ENCODE measurements around the gene EDNRA. TPM values are rescaled to one million over a fixed set of nuclear protein-coding genes. Genes with fewer than 3 reads are reported as not detected.

The EDNRA gene
- total RNA-seq, 2 donors from 2014 or later = not detected

GRCh38 chr4:147533331-147533730 lies 52.4 kb downstream of the EDNRA start:
- no peak for ATAC-seq
- H3K27me3 Mint-ChIP-seq = peaks cover 20 to 34% of the 10 kb centered on the region in 2 donors
- no peaks in the 10 kb centered on the region for H3K4me1 Mint-ChIP-seq (ENCODE audit: low read depth in 2 of 2)
- H3K9me3 Mint-ChIP-seq = no peaks in the 10 kb centered on the region
- no peak overlapping the region for H3K4me3 Mint-ChIP-seq
- no peak overlapping the region for H3K27ac Mint-ChIP-seq
- no peak for DNase-seq (ENCODE audit: low spot score)
- no peaks in the 10 kb centered on the region for H3K36me3 Mint-ChIP-seq

GRCh38 chr4:147535124-147535523 lies 54.2 kb downstream of the EDNRA start:
- no peak for DNase-seq (ENCODE audit: low spot score)
- H3K4me1 Mint-ChIP-seq (ENCODE audit: low read depth in 2 of 2) = no peaks in the 10 kb centered on the region
- H3K9me3 Mint-ChIP-seq = no peaks in the 10 kb centered on the region
- no peak overlapping the region for H3K4me3 Mint-ChIP-seq
- ATAC-seq = no peak
- no peak overlapping the region for H3K27ac Mint-ChIP-seq
- H3K27me3 Mint-ChIP-seq = peaks cover 22 to 40% of the 10 kb centered on the region in 2 donors
- no peaks in the 10 kb centered on the region for H3K36me3 Mint-ChIP-seq

GRCh38 chr4:147538711-147539110 lies 57.8 kb downstream of the EDNRA start:
- H3K9me3 Mint-ChIP-seq = no peaks in the 10 kb centered on the region

GRCh38 chr4:147539959-147540358 lies 59.1 kb downstream of the EDNRA start:
- no peak overlapping the region for H3K27ac Mint-ChIP-seq
- no peak for DNase-seq (ENCODE audit: low spot score)
- H3K9me3 Mint-ChIP-seq = no peaks in the 10 kb centered on the region
- ATAC-seq = no peak
- no peaks in the 10 kb centered on the region for H3K36me3 Mint-ChIP-seq
- H3K4me1 Mint-ChIP-seq (ENCODE audit: low read depth in 2 of 2) = no peaks in the 10 kb centered on the region
- H3K4me3 Mint-ChIP-seq = no peak overlapping the region
- peaks cover 14 to 29% of the 10 kb centered on the region in 2 donors for H3K27me3 Mint-ChIP-seq

More at GRCh38 chr4:147538711-147539110, 57.8 kb downstream of the EDNRA start:
- no peak overlapping the region for H3K27ac Mint-ChIP-seq
- ATAC-seq = no peak
- no peak for DNase-seq (ENCODE audit: low spot score)
- no peaks in the 10 kb centered on the region for H3K4me1 Mint-ChIP-seq (ENCODE audit: low read depth in 2 of 2)
- peaks cover 18 to 34% of the 10 kb centered on the region in 2 donors for H3K27me3 Mint-ChIP-seq
- no peaks in the 10 kb centered on the region for H3K36me3 Mint-ChIP-seq
- H3K4me3 Mint-ChIP-seq = no peak overlapping the region

GRCh38 chr4:147542229-147542990 lies 61.5 kb downstream of the EDNRA start:
- H3K9me3 Mint-ChIP-seq = no peaks in the 10 kb centered on the region
- H3K27me3 Mint-ChIP-seq = peaks cover 21 to 28% of the 10 kb centered on the region in 2 donors
- no peaks in the 10 kb centered on the region for H3K36me3 Mint-ChIP-seq
- DNase-seq (ENCODE audit: low spot score) (no peak), ATAC-seq (no peak)
- no peak overlapping the region for H3K4me3 Mint-ChIP-seq
- no peaks in the 10 kb centered on the region for H3K4me1 Mint-ChIP-seq (ENCODE audit: low read depth in 2 of 2)
- no peak overlapping the region for H3K27ac Mint-ChIP-seq

- Mint-ChIP-seq H3K36me3 (no peaks in the 10 kb centered on the region), H3K4me3 (no peak overlapping the region), H3K4me1 (ENCODE audit: low read depth in 2 of 2) (no peaks in the 10 kb centered on the region), H3K27ac (no peak overlapping the region), H3K9me3 (no peaks in the 10 kb centered on the region), H3K27me3 (peaks cover 21 to 28% of the 10 kb centered on the region in 2 donors)
- DNase-seq (ENCODE audit: low spot score) (no peak), ATAC-seq (no peak)
Observed at GRCh38 chr4:147543034-147543433, 62.1 kb downstream of the EDNRA start.

- Mint-ChIP-seq H3K27ac (no peak overlapping the region), H3K27me3 (peaks cover 12 to 22% of the 10 kb centered on the region in 2 donors), H3K4me1 (ENCODE audit: low read depth in 2 of 2) (peaks cover 6 to 10% of the 10 kb centered on the region in 2 donors), H3K4me3 (no peak overlapping the region), H3K9me3 (no peaks in the 10 kb centered on the region), H3K36me3 (no peaks in the 10 kb centered on the region)
- no peak for ATAC-seq
- no peak for DNase-seq (ENCODE audit: low spot score)
Observed at GRCh38 chr4:147546349-147546748, 65.5 kb downstream of the EDNRA start.

GRCh38 chr4:147547314-147548056 lies 66.6 kb downstream of the EDNRA start:
- Mint-ChIP-seq H3K9me3 (no peaks in the 10 kb centered on the region), H3K4me3 (no peak overlapping the region)
- ATAC-seq = peak in 1 of 2 donors; percentile 62

GRCh38 chr4:147548256-147548655 lies 67.4 kb downstream of the EDNRA start:
- H3K27ac Mint-ChIP-seq = no peak overlapping the region
- H3K4me1 Mint-ChIP-seq (ENCODE audit: low read depth in 2 of 2) = peaks cover 6 to 10% of the 10 kb centered on the region in 2 donors

More at GRCh38 chr4:147547314-147548056, 66.6 kb downstream of the EDNRA start:
- Mint-ChIP-seq H3K36me3 (no peaks in the 10 kb centered on the region), H3K27me3 (peaks cover 12 to 21% of the 10 kb centered on the region in 2 donors), H3K27ac (no peak overlapping the region), H3K4me1 (ENCODE audit: low read depth in 2 of 2) (peaks cover 6 to 10% of the 10 kb centered on the region in 2 donors)
- DNase-seq (ENCODE audit: low spot score) = no peak

GRCh38 chr4:147550626-147551246 lies 69.8 kb downstream of the EDNRA start:
- Mint-ChIP-seq H3K27me3 (peaks cover 13 to 14% of the 10 kb centered on the region in 2 donors), H3K36me3 (no peaks in the 10 kb centered on the region), H3K4me3 (peak overlapping the region; percentile 25), H3K4me1 (ENCODE audit: low read depth in 2 of 2) (peaks cover 6 to 10% of the 10 kb centered on the region in 2 donors), H3K9me3 (no peaks in the 10 kb centered on the region), H3K27ac (no peak overlapping the region)
- DNase-seq (ENCODE audit: low spot score) (no peak), ATAC-seq (peak in 1 of 2 donors; percentile 67)

More at GRCh38 chr4:147548256-147548655, 67.4 kb downstream of the EDNRA start:
- Mint-ChIP-seq H3K4me3 (no peak overlapping the region), H3K27me3 (peaks cover 12 to 19% of the 10 kb centered on the region in 2 donors), H3K36me3 (no peaks in the 10 kb centered on the region), H3K9me3 (no peaks in the 10 kb centered on the region)
- no peak for ATAC-seq
- no peak for DNase-seq (ENCODE audit: low spot score)

GRCh38 chr4:147560625-147561024 lies 79.7 kb downstream of the EDNRA start:
- no peak overlapping the region for H3K4me3 Mint-ChIP-seq
- DNase-seq (ENCODE audit: low spot score) = no peak
- no peaks in the 10 kb centered on the region for H3K36me3 Mint-ChIP-seq
- ATAC-seq = no peak
- H3K27ac Mint-ChIP-seq = no peak overlapping the region
- no peaks in the 10 kb centered on the region for H3K4me1 Mint-ChIP-seq (ENCODE audit: low read depth in 2 of 2)
- H3K9me3 Mint-ChIP-seq = no peaks in the 10 kb centered on the region
- H3K27me3 Mint-ChIP-seq = peaks cover 3 to 14% of the 10 kb centered on the region in 2 donors

- Mint-ChIP-seq H3K27me3 (peaks cover 18% of the 10 kb centered on the region in 2 donors), H3K4me3 (no peak overlapping the region), H3K9me3 (no peaks in the 10 kb centered on the region), H3K36me3 (no peaks in the 10 kb centered on the region), H3K27ac (no peak overlapping the region), H3K4me1 (ENCODE audit: low read depth in 2 of 2) (no peaks in the 10 kb centered on the region)
- DNase-seq (ENCODE audit: low spot score) (no peak), ATAC-seq (peak in 1 of 2 donors; percentile 17)
Observed at GRCh38 chr4:147566762-147567161, 85.9 kb downstream of the EDNRA start.

GRCh38 chr4:147567276-147567675 lies 86.4 kb downstream of the EDNRA start:
- no peak for ATAC-seq
- Mint-ChIP-seq H3K4me3 (no peak overlapping the region), H3K4me1 (ENCODE audit: low read depth in 2 of 2) (no peaks in the 10 kb centered on the region), H3K9me3 (no peaks in the 10 kb centered on the region), H3K27me3 (peaks cover 18% of the 10 kb centered on the region in 2 donors), H3K27ac (no peak overlapping the region), H3K36me3 (no peaks in the 10 kb centered on the region)
- no peak for DNase-seq (ENCODE audit: low spot score)

- Mint-ChIP-seq H3K9me3 (no peaks in the 10 kb centered on the region), H3K27me3 (peaks cover 18% of the 10 kb centered on the region in 2 donors), H3K4me3 (no peak overlapping the region), H3K36me3 (no peaks in the 10 kb centered on the region), H3K27ac (no peak overlapping the region), H3K4me1 (ENCODE audit: low read depth in 2 of 2) (no peaks in the 10 kb centered on the region)
- no peak for ATAC-seq
- DNase-seq (ENCODE audit: low spot score) = no peak
Observed at GRCh38 chr4:147570616-147571015, 89.7 kb downstream of the EDNRA start.

Measured in natural killer cell treated with Interleukin-12 subunit alpha and Interleukin-12 subunit beta and Interleukin-15 and Interleukin-18, amount 100 ng/mL, for 72 hours (primary cell).